Skeletal muscle satellite cell (primary cell): Measurements from ENCODE around the gene FOXL3.
"Not testable (repeated sequence)": the region's sequence is repeated elsewhere in the genome, so short reads cannot be mapped to it uniquely, and the experiment has no call there.

Source experiments
- H3K27me3 ChIP-seq: 2 replicates; pipeline ENCODE4 v1.7.0; 2013; ENCODE audit warnings: low read length; ENCODE audit not compliant: control insufficient read depth, insufficient read depth
- H3K36me3 ChIP-seq: 2 replicates; pipeline ENCODE4 v1.7.0; 2013; ENCODE audit warnings: mild to moderate bottlenecking, control low read depth, low read length; ENCODE audit not compliant: insufficient read depth
- H3K4me1 ChIP-seq: 2 replicates; pipeline ENCODE4 v1.7.0; 2013; ENCODE audit warnings: low read length; ENCODE audit not compliant: control insufficient read depth, insufficient read depth
- H3K4me2 ChIP-seq: 2 replicates; pipeline ENCODE4 v1.7.0; 2013; ENCODE audit warnings: mild to moderate bottlenecking, low read length
- H3K4me3 ChIP-seq: 2 replicates; pipeline ENCODE4 v1.7.0; 2013; ENCODE audit warnings: low read length
- H3K9ac ChIP-seq: 2 replicates; pipeline ENCODE4 v1.7.0; 2013; ENCODE audit warnings: mild to moderate bottlenecking, low read depth, low read length, moderate library complexity
- H3K9me3 ChIP-seq: replicated peaks from 2 replicates; pipeline ENCODE4 v1.7.0; 2013; ENCODE audit warnings: mild to moderate bottlenecking, control low read depth, low read length

FOXL3 gene

GRCh38 chr7:332020-332517 is 42.1 kb downstream of the FOXL3 start:
- Histone ChIP-seq H3K4me1 (peaks cover 8% of the 10 kb centered on the region), H3K36me3 (no peaks in the 10 kb centered on the region), H3K9me3 (peaks cover 5% of the 10 kb centered on the region), H3K4me2 (no peak overlapping the region), H3K9ac (no peak overlapping the region), H3K27me3 (peaks cover 20% of the 10 kb centered on the region), H3K4me3 (no peak overlapping the region)

- Histone ChIP-seq H3K4me3 (peak overlapping the region; percentile 63), H3K4me1 (peaks cover 8% of the 10 kb centered on the region), H3K9me3 (peaks cover 5% of the 10 kb centered on the region), H3K9ac (peak overlapping the region; percentile 61), H3K36me3 (no peaks in the 10 kb centered on the region), H3K4me2 (peak overlapping the region; percentile 83), H3K27me3 (peaks cover 16% of the 10 kb centered on the region)
Observed at GRCh38 chr7:332646-333392, 42.8 kb downstream of the FOXL3 start.

DNA sequence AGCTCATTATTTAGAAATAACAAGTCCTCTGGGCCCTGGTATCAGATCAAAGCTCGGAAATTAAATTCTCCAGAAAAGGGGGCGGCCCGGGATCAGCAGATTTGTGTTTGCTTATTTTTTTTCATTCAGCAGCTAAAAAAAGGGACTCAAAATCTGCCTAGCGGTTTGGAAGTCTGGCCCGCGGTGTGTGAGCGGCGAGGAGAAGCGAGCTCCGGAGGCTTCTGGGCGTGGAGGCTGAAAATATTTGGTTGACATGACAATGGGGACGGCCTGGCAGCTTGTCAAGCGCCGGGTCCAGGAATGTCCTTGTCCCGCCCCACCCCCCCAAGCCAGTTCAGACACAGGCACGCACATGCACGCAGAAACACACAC is 43.4 kb downstream of the FOXL3 start:
- Histone ChIP-seq H3K27me3 (peaks cover 14% of the 10 kb centered on the region), H3K4me1 (peaks cover 8% of the 10 kb centered on the region), H3K4me2 (peak overlapping the region; percentile 83), H3K9ac (peak overlapping the region; percentile 61), H3K9me3 (peaks cover 5% of the 10 kb centered on the region), H3K36me3 (no peaks in the 10 kb centered on the region), H3K4me3 (peak overlapping the region; percentile 63)

GRCh38 chr7:334618-335357 is 44.8 kb downstream of the FOXL3 start:
- peaks cover 8% of the 10 kb centered on the region for H3K4me1 ChIP-seq
- no peak overlapping the region for H3K4me3 ChIP-seq
- H3K9me3 ChIP-seq, result peaks cover 5% of the 10 kb centered on the region
- H3K9ac ChIP-seq, result no peak overlapping the region
- no peak overlapping the region for H3K4me2 ChIP-seq
- no peaks in the 10 kb centered on the region for H3K36me3 ChIP-seq
- H3K27me3 ChIP-seq, result peaks cover 25% of the 10 kb centered on the region

DNA sequence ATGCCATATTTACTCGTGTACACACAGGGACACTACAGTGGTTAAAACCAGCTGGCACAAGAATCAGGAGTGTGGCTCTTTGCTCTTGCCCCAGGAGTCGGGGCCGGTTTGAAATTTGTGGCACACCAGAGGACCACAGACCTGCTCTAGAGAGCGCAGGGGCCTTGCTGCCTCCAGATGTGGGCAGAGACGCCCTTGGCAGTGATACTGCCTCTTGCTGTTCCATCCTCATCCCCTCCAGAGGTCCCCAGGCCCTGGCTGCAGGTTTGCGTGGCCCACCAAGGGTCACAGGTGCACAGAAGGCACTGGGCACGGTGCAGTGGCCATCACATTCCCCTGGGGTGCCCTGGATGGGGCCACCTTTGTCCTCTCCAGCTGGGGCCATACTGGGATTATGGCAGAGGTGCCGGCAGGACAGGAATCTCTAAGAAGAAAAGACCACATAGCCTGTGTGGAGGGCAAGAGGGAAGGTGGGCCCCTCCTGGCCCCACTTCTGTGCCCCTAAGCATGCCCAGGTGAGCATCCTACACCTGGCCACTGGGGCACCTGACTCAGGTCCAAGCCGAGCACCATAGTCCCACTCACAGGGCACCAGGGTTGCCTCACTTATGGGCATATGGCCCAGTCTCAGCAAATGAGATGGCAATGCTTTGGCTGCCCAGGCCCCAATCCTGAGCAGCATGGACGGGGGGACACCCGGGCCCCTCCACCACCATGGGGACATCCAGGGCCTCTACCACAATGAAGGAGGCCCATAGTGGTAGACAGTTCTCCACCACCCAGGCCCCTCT is 45.6 kb downstream of the FOXL3 start:
- H3K9ac ChIP-seq, result no peak overlapping the region
- H3K4me3 ChIP-seq, result no peak overlapping the region
- no peaks in the 10 kb centered on the region for H3K36me3 ChIP-seq
- H3K4me1 ChIP-seq, result peaks cover 8% of the 10 kb centered on the region
- no peak overlapping the region for H3K4me2 ChIP-seq
- peaks cover 5% of the 10 kb centered on the region for H3K9me3 ChIP-seq
- peaks cover 27% of the 10 kb centered on the region for H3K27me3 ChIP-seq

DNA sequence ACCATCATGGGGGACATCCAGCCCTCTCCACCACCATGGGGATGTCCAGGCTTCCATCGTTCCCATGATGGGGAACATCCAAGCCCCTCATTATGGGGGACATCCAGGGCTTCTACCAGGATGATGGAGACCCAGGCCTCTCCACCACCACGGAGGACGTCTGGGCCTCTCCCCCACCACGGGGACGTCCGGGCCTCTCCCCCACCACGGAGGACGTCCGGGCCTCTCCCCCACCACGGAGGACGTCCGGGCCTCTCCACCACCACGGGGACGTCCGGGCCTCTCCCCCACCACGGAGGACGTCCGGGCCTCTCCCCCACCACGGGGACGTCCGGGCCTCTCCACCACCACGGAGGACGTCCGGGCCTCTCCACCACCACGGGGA is 46.2 kb downstream of the FOXL3 start:
- not testable (repeated sequence) for H3K36me3 ChIP-seq, H3K9me3 ChIP-seq, H3K4me2 ChIP-seq, H3K4me1 ChIP-seq, H3K9ac ChIP-seq, H3K4me3 ChIP-seq
- peaks cover 27% of the 10 kb centered on the region for H3K27me3 ChIP-seq

GRCh38 chr7:336810-337566 is 47.0 kb downstream of the FOXL3 start:
- H3K4me1 ChIP-seq, result peaks cover 8% of the 10 kb centered on the region
- H3K27me3 ChIP-seq, result peaks cover 31% of the 10 kb centered on the region
- peaks cover 5% of the 10 kb centered on the region for H3K9me3 ChIP-seq
- H3K4me3 ChIP-seq, result no peak overlapping the region
- H3K9ac ChIP-seq, result no peak overlapping the region
- H3K36me3 ChIP-seq, result no peaks in the 10 kb centered on the region
- no peak overlapping the region for H3K4me2 ChIP-seq

GRCh38 chr7:337567-337951 is 47.6 kb downstream of the FOXL3 start:
- Histone ChIP-seq H3K9me3 (peaks cover 5% of the 10 kb centered on the region), H3K36me3 (no peaks in the 10 kb centered on the region), H3K4me1 (peaks cover 8% of the 10 kb centered on the region), H3K4me2 (no peak overlapping the region), H3K27me3 (peaks cover 31% of the 10 kb centered on the region), H3K9ac (no peak overlapping the region), H3K4me3 (no peak overlapping the region)

DNA sequence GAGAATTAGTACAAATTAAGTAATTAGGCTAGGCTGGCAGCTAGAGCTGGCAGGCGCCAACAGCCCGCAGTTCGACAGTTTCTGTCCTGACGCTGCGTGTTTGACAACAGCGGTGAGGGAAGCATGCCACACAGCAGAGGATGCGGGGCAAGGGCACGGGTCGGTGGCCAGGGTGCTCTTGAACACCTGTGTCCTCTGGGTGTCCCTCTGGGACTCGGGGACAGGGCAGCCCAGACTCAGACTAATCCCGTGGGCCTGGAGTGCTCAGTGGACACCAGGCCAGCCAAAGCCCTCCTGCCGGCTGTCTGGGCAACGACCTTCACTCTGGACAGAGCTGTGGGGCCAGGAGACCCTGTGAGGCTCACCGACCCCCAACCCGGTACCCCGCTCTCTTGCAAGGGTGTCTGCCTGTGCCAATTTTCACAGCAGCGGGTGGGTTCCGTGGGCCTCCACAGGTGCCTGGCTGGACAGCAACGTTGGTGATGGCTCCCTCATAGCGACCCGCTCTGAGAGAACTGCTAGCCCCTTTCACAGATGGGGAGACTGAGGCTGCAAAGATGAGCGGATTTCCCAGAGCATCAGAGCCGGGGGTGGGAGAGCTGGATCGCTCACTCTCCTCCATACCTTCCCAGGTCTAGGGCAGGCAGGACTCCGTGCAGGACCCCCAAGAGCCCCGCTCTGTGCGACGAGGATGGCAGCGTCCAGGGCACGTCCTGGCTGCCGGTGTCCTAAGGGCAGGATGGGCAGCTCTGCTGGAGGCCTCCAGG is 48.5 kb downstream of the FOXL3 start:
- no peaks in the 10 kb centered on the region for H3K4me1 ChIP-seq
- peaks cover 31% of the 10 kb centered on the region for H3K27me3 ChIP-seq
- H3K4me2 ChIP-seq, result no peak overlapping the region
- H3K9me3 ChIP-seq, result peaks cover 5% of the 10 kb centered on the region
- H3K9ac ChIP-seq, result no peak overlapping the region
- H3K36me3 ChIP-seq, result no peaks in the 10 kb centered on the region
- no peak overlapping the region for H3K4me3 ChIP-seq

DNA sequence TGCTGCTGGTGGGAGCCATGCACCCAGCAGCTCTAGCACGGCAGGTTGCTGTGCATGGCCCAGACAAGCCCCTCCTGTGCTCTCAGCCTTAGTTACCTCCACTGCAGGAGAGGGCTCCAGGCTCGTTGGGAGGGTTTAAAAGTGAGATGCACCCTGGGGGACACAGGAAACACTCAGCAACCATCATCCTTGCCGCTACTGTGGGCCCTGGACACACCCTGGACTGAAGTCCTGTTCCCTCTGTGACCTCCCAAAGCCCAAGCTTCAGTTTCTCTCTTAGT is 49.0 kb downstream of the FOXL3 start:
- Histone ChIP-seq H3K9me3 (peaks cover 5% of the 10 kb centered on the region), H3K9ac (no peak overlapping the region), H3K4me3 (no peak overlapping the region), H3K36me3 (no peaks in the 10 kb centered on the region), H3K4me1 (no peaks in the 10 kb centered on the region), H3K27me3 (peaks cover 31% of the 10 kb centered on the region), H3K4me2 (no peak overlapping the region)
